T-helper 1 cell treated with Interleukin-12 subunit alpha and Interleukin-12 subunit beta and Interleukin-4 antibody, amounts not matched to agents 30 μg/mL and 1 μg/mL, for 36 hours (primary cell): ENCODE results near the gene CTSZ.
A peak's percentile ranks its signal among the peaks of the same experiment; 100 is the strongest.

Experiments
- H3K27ac Mint-ChIP-seq: one replicate; pipeline ENCODE4 v1.8.0; 2021; ENCODE audit warnings: mild to moderate bottlenecking, mixed read lengths
- H3K27me3 Mint-ChIP-seq: one replicate; pipeline ENCODE4 v1.8.0; 2021; ENCODE audit warnings: low read depth, mixed read lengths
- H3K36me3 Mint-ChIP-seq: one replicate; pipeline ENCODE4 v1.8.0; 2021; ENCODE audit warnings: low read depth, mixed read lengths
- H3K4me1 Mint-ChIP-seq: one replicate; pipeline ENCODE4 v1.8.0; 2021; ENCODE audit warnings: low read depth, mixed read lengths
- H3K4me3 Mint-ChIP-seq: one replicate; pipeline ENCODE4 v1.8.0; 2021; ENCODE audit warnings: mild to moderate bottlenecking, moderate library complexity, mixed read lengths
- H3K9me3 Mint-ChIP-seq: one replicate; pipeline ENCODE4 v1.8.0; 2021; ENCODE audit warnings: mixed read lengths

Gene CTSZ

DNA sequence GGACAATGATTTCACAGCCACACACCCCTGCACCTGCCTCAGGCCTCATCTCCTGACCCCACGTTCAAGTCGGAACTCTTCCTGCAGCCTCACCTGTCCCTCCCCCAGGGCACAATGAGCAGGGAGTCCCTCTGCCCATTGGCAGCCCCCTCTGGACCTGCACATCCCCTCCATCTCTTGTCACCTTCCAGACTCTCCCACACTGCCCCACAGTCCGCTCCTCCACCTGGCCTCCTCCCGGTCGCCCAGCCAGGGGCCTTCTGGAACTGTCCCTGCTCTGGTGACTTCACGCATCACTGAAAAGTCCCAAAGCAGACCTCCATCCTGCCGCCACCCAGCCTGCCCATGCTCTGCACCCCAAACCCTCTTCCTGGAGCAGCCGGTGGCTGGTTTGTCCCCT, 4.7 kb downstream of the CTSZ start:
- no peak overlapping the region for H3K27ac Mint-ChIP-seq
- H3K27me3 Mint-ChIP-seq: no peaks in the 10 kb centered on the region
- no peak overlapping the region for H3K4me3 Mint-ChIP-seq
- no peaks in the 10 kb centered on the region for H3K9me3 Mint-ChIP-seq
- peaks cover 23% of the 10 kb centered on the region for H3K4me1 Mint-ChIP-seq
- peaks cover 22% of the 10 kb centered on the region for H3K36me3 Mint-ChIP-seq

DNA sequence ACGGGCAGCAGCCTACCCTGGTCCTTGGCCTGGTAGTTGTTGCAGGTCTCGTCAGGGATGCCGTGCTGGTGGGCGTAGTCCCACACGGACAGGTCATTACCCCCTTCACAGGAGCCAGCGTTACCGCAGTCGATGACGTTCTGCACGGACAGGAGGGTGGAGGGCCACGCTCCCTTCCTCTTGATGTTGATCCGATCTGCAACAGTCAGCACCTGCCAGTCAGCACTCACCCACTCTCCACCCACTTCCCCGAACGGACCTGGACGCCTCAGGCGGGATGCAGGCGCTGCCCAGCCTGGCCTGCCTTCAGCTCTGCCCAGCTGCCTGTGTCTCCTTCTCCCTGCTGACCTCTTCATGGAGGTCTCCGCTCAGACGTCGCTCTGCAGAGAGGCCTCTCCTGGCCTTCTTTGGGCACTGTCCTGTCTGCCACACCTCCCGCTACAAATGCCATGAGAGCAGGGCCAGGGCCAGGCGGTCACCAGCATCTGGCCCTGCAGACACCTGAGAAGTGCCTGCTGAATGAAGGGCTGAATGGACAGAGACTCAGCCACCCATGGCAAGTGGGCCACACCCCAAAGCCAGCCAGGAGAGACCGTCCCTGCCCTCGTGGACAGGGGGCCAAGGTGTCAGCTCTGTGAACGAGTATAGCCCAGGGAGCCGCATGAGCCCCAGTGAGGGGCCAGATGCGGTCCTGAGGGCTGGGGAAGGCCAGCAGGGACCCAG, 5.4 kb downstream of the CTSZ start:
- no peak overlapping the region for H3K4me3 Mint-ChIP-seq
- H3K9me3 Mint-ChIP-seq: no peaks in the 10 kb centered on the region
- H3K27me3 Mint-ChIP-seq: no peaks in the 10 kb centered on the region
- H3K27ac Mint-ChIP-seq: no peak overlapping the region
- peaks cover 23% of the 10 kb centered on the region for H3K4me1 Mint-ChIP-seq
- H3K36me3 Mint-ChIP-seq: peaks cover 24% of the 10 kb centered on the region

DNA sequence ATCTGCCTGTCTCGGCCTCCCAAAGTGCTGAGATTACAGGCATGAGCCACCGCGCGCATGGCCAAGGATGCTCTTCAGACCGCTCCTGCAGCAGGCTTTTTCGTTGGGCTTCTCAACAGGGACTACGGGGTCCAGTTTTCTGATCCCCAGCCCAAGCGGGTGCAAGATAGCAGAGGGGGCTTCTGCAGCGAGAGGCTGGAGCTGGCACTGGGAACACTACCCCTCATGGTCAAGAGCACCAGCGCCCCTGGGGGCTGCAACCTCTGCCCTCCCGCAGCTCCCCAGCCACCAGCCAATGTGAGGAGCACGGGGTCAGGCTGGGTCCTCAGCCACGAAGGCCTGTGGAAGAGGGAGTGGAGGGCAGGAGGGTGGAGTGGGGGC, 6.0 kb downstream of the CTSZ start:
- H3K4me3 Mint-ChIP-seq: no peak overlapping the region
- H3K36me3 Mint-ChIP-seq: peaks cover 27% of the 10 kb centered on the region
- no peaks in the 10 kb centered on the region for H3K27me3 Mint-ChIP-seq

DNA sequence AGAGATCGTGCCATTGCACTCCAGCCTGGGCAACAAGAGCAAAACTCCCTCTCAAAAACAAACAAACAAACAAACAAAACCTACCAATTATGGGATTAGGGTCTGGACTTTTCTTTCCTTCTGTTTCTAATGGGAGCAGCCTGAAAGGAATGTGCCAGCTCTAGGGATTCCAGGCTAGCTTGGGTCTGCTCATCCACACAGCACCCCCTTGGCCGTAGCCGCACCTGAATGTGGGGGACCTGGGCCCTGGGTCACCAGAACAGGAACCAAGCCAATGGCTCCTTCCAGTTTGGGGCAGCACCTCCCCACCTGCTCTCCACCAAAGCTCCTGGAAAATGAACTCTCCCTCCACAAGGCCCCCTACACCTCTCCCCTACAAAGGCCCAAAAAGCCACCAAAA, 6.7 kb downstream of the CTSZ start:
- Mint-ChIP-seq H3K27me3 (no peaks in the 10 kb centered on the region), H3K4me3 (no peak overlapping the region), H3K36me3 (peaks cover 34% of the 10 kb centered on the region), H3K9me3 (no peaks in the 10 kb centered on the region), H3K4me1 (peaks cover 23% of the 10 kb centered on the region), H3K27ac (no peak overlapping the region)

More for the DNA sequence above, 6.0 kb downstream of the CTSZ start:
- Mint-ChIP-seq H3K9me3 (no peaks in the 10 kb centered on the region), H3K27ac (no peak overlapping the region), H3K4me1 (peaks cover 24% of the 10 kb centered on the region)

DNA sequence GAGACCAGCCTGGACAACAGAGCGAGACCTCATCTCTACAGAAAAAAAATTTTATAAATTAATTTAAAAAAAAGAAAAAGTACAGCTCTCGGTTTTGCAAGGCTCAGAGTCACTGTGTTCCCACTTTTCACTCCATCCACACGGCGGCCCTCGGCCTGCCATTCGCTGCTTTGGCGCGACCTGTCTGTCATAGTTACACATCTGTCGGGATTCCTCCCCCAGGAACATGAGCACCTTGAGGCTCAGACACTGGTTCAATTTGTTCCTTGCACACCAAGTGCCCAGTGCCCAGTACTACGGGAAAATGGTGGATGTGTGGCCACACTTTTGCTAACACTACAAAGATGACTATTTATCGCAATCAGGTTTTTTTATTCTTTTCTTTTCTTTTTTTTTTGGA, 8.4 kb downstream of the CTSZ start:
- Mint-ChIP-seq H3K4me3 (no peak overlapping the region), H3K9me3 (no peaks in the 10 kb centered on the region), H3K27ac (peak overlapping the region; percentile 34), H3K27me3 (no peaks in the 10 kb centered on the region), H3K36me3 (peaks cover 37% of the 10 kb centered on the region), H3K4me1 (peaks cover 9% of the 10 kb centered on the region)

DNA sequence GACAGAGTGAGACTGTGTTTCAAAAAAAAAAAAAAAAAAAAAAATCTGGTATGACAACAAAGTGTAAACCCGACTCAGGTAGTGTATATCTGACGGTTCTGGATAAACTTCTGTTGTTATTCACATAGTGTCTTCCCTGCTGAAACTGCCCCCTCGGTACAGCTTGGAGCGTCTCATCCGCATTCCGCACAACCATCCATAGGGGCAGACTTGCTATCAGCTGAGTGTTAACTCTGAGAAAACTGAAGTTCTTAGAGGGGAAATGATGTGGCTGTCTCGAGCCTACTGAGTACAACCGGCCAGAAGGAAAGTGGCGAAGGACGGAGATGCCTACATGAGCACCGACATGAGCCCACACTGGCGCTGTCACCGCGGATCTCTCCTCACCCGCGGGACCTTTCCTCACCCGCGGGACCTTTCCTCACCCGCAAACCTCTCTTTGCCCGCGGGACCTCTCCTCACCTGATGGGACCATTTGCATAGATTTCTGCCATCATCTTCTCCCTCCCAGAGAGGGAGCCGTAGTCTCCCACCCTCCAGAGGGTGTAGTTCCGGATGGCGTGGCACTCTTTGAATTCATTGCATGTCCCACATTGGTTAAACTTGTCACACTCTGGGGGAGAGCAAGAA, 9.8 kb downstream of the CTSZ start:
- no peaks in the 10 kb centered on the region for H3K27me3 Mint-ChIP-seq
- H3K36me3 Mint-ChIP-seq: peaks cover 35% of the 10 kb centered on the region
- peaks cover 5% of the 10 kb centered on the region for H3K4me1 Mint-ChIP-seq
- no peak overlapping the region for H3K4me3 Mint-ChIP-seq
- no peaks in the 10 kb centered on the region for H3K9me3 Mint-ChIP-seq
- H3K27ac Mint-ChIP-seq: no peak overlapping the region

DNA sequence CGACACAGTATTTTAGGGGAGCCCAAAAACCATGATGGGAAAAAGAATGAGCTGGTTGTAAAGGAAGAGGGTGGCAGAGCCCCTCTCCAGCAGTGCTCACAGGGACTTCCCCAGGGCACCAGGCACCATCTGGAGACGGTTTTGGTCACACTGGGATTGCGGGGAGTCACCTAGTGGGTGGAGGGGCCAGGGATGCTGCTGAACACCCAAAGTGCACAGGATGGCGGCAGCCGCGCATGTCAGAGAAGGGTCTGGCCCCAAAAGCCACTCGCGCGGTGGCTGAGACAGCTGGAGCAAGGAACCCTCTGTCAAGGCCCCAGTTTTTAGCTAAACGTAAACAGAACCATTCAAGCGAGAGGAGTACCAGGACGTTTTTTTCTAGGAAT, 10.8 kb downstream of the CTSZ start:
- H3K27ac Mint-ChIP-seq: no peak overlapping the region
- no peaks in the 10 kb centered on the region for H3K9me3 Mint-ChIP-seq
- peaks cover 37% of the 10 kb centered on the region for H3K36me3 Mint-ChIP-seq
- H3K4me1 Mint-ChIP-seq: peaks cover 5% of the 10 kb centered on the region
- no peak overlapping the region for H3K4me3 Mint-ChIP-seq
- no peaks in the 10 kb centered on the region for H3K27me3 Mint-ChIP-seq

DNA sequence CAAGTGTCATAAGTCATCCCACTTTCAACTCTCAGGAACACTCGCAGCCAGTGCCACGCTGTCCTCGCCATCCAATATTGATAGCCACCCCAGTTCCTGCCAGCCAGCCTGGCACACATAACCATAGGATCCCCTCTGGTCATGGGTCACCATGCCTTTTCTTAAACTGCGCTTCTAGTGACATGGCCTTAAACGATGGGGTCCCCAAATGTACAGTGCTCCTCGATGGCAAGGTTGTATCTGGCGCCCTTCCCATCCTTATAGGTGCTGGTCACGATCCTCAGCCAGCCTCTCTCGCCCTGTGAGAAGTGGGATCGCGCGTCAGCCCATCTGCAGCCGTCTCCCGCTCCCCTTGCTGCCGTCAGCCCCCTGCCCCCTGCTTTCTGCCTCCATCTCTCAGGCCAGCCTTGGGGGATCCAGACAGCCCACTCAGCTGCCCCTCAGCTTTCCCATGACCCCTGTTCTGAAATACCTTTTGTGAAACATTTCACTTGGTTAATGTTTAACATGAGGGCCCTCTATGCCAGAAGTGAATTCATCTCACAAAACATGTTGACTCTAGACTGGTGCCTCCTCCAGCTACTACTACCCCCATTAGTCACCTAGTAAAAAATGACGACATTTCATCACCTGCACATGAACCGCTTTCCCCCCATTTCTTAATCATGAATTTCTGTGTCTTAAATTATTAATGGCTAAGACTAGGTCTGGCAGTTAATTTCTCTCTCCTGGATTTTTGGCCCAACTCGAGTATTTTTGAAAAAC, 11.4 kb downstream of the CTSZ start:
- H3K27me3 Mint-ChIP-seq: no peaks in the 10 kb centered on the region
- H3K27ac Mint-ChIP-seq: no peak overlapping the region
- H3K4me1 Mint-ChIP-seq: peaks cover 5% of the 10 kb centered on the region
- H3K36me3 Mint-ChIP-seq: peaks cover 37% of the 10 kb centered on the region
- no peak overlapping the region for H3K4me3 Mint-ChIP-seq
- no peaks in the 10 kb centered on the region for H3K9me3 Mint-ChIP-seq

DNA sequence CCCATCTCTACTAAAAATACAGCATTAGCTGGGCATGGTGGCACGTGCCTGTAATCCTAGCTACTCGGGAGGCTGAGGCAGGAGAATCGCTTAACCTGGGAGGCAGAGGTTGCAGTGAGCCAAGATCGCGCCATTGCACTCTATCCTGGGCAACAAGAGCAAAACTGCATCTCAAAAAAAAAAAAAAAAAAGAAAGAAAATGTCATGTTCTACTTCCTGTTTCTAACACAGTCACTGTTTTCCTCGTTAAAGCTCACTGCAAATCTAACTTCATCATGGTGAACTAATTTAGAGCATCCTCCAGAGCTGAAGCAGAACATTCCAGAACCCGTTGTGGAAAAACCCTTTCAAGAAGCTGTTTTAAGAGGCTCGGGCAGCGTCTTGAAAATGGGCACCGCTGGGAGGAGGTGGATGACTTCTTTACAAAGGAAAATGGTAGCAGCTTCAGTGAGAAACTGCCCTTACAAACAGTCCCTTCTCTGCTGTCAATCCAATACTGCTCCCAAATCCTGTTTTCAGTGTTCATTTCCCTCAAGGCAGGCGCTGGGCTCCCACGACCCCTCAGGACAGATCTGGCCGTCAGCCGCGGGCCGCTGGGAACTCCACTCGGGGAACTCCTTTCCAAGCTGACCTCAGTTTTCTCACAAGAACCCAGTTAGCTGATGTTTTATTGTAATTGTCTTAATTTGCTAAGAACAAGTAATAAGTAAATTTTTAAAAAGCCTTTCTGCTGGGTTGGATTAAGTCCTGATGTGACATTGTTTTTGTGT, 12.5 kb downstream of the CTSZ start:
- Mint-ChIP-seq H3K4me3 (no peak overlapping the region), H3K27ac (no peak overlapping the region), H3K4me1 (peaks cover 5% of the 10 kb centered on the region), H3K9me3 (no peaks in the 10 kb centered on the region), H3K27me3 (no peaks in the 10 kb centered on the region), H3K36me3 (peaks cover 39% of the 10 kb centered on the region)

DNA sequence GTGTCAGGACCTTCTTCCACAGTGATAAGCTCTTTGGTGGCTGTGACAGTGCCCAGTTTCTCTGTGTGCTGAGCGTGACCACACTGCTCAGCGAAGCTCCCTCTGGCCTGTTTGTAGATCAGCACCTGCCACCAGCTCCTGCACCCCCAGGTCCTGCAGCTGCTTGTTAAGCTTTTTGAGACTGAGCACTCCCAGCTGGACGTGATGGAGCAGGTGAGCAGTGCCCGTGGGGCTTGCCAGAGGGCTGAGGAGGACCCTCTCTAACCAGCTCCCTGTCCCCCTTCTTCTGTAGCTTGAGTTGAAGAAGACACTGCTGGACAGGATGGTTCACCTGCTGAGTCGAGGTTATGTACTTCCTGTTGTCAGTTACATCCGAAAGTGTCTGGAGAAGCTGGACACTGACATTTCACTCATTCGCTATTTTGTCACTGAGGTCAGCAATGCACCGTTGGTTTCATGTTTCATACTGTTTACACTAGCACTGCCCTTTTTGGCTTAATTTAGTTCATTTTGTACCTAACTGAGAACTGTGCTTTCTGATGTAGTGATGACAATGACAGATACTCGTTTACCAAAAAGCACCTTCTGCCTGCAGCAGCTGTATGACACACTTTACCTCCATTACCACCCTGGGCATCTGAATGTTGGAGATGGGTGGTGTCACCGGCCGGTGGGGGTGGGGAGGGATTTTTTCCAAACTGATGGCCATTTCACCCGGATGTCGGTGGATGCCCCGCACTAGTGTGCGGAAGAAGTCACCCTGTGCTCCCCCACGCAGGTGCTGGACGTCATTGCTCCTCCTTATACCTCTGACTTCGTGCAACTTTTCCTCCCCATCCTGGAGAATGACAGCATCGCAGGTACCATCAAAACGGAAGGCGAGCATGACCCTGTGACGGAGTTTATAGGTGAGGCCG, 13.5 kb downstream of the CTSZ start:
- Mint-ChIP-seq H3K9me3 (no peaks in the 10 kb centered on the region), H3K27ac (no peak overlapping the region), H3K4me3 (no peak overlapping the region), H3K36me3 (peaks cover 44% of the 10 kb centered on the region), H3K4me1 (peaks cover 5% of the 10 kb centered on the region), H3K27me3 (no peaks in the 10 kb centered on the region)

DNA sequence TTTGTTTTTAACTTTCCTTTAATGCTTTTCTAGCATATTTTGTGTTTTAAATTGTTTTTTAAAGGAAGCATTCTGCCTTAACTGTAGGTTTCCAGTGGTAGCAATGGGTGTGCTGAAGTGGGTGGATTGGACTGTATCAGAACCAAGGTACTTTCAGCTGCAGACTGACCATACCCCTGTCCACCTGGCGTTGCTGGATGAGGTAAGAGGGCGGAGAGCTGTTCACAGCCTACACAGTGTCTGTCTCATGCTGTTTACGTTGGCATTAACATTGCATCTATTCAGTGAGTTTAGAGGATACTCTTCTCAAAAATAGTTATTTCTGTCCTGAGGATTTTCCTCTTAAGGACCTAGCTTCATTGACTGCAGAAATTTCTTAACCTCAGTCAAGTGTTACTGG, 14.1 kb downstream of the CTSZ start:
- Mint-ChIP-seq H3K4me1 (peaks cover 5% of the 10 kb centered on the region), H3K9me3 (no peaks in the 10 kb centered on the region), H3K27ac (no peak overlapping the region), H3K36me3 (peaks cover 47% of the 10 kb centered on the region), H3K4me3 (no peak overlapping the region), H3K27me3 (no peaks in the 10 kb centered on the region)

DNA sequence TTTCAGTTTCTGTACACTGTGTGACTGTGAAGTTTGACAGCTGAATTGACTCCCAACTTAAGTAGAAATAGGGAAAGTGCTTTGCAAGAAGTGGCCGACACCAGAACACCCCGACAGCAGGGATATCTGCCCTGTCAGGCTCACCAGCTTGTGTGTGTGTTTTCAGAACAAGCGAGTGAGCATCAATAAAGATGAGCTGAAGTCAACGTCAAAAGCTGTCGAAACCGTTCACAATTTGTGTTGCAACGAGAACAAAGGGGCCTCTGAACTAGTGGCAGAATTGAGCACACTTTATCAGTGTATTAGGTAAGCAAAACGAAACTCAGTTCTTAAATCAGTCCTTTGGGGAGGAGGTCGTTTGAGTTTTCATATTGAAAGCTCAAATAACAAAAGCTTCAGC, 15.3 kb downstream of the CTSZ start:
- Mint-ChIP-seq H3K27me3 (no peaks in the 10 kb centered on the region), H3K4me1 (peaks cover 11% of the 10 kb centered on the region), H3K4me3 (no peak overlapping the region), H3K36me3 (peaks cover 51% of the 10 kb centered on the region), H3K27ac (no peak overlapping the region), H3K9me3 (no peaks in the 10 kb centered on the region)

DNA sequence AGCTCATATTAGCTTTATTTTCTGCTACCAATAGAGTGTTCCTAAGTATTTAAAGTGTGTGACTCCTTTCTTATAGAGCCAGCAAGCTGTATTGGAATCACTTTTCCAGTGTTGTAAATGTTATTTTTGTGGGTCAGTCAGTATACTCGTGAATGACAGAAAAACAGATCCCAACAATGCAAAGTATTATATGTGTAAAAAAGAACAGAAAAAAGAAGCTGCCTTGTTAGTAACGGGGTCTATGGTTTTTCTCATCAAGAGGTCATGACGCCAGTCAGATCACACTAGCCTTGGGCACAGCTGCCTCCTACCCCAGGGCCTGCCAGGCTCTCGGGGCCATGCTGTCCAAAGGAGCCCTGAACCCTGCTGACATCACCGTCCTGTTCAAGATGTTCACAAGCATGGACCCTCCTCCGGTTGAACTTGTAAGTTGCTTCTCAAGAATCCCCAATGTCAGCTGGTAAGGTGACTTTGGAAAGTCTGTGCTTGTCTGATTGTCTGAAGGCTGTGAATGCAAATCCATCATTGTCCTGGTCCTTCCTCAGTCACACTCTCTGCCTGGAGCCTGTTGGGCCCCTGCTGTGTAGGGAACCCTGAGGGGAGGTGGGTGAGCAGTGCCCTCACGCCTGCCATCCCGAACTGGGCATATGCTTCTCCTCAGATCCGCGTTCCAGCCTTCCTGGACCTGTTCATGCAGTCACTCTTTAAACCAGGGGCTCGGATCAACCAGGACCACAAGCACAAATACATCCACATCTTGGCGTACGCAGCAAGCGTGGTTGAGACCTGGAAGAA, 16.2 kb downstream of the CTSZ start:
- no peaks in the 10 kb centered on the region for H3K9me3 Mint-ChIP-seq
- no peak overlapping the region for H3K27ac Mint-ChIP-seq
- peaks cover 50% of the 10 kb centered on the region for H3K36me3 Mint-ChIP-seq
- H3K27me3 Mint-ChIP-seq: no peaks in the 10 kb centered on the region
- H3K4me1 Mint-ChIP-seq: peaks cover 11% of the 10 kb centered on the region
- no peak overlapping the region for H3K4me3 Mint-ChIP-seq
